SK-N-SH treated with all-trans-retinoic acid at 6 μM for 48 hours (cell line): ENCODE data around the gene SDK1.

Source experiments
- ZFP30 ChIP-seq: fragments of 450-650 bp; formaldehyde crosslinking; IDR thresholded peaks from 2 replicates; pipeline ENCODE4 v1.5.0; 2022; ENCODE audit warnings: mild to moderate bottlenecking, moderate library complexity
- TF ChIP-seq, protein P1 (sequence below): fragments of 250-450 bp; sonication (Bioruptor Pico); IDR thresholded peaks from 2 replicates; pipeline ENCODE4 v1.8.0; 2021; ENCODE audit warnings: low read depth, mild to moderate bottlenecking, moderate library complexity, borderline replicate concordance

- TF ChIP-seq ZFP30 (CRISPR knock-in tag): no peak
- TF ChIP-seq, protein P1, sequence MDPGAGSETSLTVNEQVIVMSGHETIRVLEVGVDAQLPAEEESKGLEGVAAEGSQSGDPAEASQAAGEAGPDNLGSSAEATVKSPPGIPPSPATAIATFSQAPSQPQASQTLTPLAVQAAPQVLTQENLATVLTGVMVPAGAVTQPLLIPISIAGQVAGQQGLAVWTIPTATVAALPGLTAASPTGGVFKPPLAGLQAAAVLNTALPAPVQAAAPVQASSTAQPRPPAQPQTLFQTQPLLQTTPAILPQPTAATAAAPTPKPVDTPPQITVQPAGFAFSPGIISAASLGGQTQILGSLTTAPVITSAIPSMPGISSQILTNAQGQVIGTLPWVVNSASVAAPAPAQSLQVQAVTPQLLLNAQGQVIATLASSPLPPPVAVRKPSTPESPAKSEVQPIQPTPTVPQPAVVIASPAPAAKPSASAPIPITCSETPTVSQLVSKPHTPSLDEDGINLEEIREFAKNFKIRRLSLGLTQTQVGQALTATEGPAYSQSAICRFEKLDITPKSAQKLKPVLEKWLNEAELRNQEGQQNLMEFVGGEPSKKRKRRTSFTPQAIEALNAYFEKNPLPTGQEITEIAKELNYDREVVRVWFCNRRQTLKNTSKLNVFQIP: no peak
Measured at GRCh38 chr7:3673524-3673923, 372.5 kb downstream of the SDK1 start.
